ENCODE measurements around the gene CNOT10. TPM values are rescaled to one million over a fixed set of nuclear protein-coding genes. Genes with fewer than 3 reads are reported as not detected.

The CNOT10 gene
- total RNA-seq, 1 donor from 2014 or later = 52.4 TPM

DNA sequence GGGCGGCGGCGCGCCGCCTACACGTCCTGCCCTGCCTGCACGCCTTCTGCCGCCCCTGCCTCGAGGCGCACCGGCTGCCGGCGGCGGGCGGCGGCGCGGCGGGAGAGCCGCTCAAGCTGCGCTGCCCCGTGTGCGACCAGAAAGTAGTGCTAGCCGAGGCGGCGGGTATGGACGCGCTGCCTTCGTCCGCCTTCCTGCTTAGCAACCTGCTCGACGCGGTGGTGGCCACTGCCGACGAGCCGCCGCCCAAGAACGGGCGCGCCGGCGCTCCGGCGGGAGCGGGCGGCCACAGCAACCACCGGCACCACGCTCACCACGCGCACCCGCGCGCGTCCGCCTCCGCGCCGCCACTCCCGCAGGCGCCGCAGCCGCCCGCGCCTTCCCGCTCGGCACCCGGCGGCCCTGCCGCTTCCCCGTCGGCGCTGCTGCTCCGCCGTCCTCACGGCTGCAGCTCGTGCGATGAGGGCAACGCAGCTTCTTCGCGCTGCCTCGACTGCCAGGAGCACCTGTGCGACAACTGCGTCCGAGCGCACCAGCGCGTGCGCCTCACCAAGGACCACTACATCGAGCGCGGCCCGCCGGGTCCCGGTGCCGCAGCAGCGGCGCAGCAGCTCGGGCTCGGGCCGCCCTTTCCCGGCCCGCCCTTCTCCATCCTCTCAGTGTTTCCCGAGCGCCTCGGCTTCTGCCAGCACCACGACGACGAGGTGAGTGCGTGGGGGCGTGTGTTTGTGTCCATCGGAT, 133.4 kb downstream of the CNOT10 start:
- DNase-seq (ENCODE audit: low read depth) = no peak
- peak overlapping the region; percentile 72 for H3K4me3 ChIP-seq (ENCODE audit: low read depth, low read length)
- no peak for TF ChIP-seq CTCF (conservative IDR thresholded peaks at IDR 0.05; ENCODE audit: low read depth, low read length)

DNA sequence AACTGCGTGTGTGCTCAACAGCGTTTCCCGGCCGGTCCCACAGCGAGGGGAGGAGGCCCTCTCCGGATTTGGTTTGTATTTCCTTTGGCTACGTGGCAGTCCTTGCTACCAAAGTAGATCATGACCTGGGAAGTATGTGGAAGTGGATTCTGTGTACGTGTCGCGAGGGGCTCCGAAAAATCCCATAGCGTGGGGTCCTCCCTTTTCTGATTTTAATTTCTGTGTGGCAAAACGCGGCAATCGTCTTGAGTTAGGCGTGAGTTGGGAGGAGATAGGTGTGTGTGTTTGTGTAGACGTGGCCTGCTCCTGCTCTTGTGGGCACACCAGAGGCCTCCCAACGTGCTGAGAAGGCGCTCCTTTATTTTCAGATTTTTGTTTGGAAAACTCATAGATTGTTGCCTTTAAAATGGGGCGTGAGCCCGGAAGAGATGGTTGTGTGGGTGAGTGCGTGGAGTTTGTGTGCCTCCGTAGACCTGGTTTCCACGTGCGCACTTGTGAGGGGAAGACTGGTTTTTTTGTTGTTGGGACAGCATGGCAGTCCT, 134.1 kb downstream of the CNOT10 start:
- H3K4me3 ChIP-seq (ENCODE audit: low read depth, low read length) = peak overlapping the region; percentile 72
- TF ChIP-seq CTCF (conservative IDR thresholded peaks at IDR 0.05; ENCODE audit: low read depth, low read length) = no peak
- no peak for DNase-seq (ENCODE audit: low read depth)

DNA sequence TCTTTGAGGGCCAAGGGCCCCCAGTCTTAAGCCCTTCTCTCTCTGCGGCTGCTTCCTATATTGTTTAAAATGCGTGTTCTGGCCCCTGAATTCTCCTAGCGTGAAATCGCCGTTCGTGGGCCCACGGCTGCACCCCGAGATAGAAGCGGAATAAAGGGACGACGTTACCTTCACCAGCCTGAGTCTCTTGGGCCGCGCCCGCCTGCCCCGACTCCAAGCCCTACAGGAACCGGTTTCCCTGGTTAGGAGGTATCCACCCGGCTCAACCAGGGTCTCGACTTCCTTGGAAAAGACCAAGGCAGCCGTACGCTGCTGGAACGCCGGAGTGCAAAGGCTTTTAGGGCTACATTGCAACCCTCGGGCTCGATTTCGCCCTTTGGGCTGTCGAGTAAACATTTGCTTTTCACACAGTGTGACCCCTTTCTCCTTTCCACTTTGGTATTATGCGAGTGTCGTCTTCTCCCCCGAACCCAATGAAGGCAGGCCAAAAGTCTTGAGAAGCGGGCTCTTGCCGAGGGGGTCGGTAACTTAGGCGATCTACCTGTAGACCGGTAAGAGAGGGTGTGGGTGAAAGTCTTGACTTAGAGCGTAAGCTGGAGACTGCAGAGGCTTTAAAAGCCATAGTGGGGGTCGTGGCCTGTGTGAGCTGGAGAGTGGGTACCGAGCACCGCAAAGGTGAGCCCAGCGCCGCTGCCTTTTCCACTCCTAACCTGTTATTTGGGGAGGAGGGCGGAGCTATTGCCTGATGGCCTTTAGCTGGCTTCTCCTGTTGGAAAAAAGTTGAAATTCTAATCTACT, 134.8 kb downstream of the CNOT10 start:
- TF ChIP-seq CTCF (conservative IDR thresholded peaks at IDR 0.05; ENCODE audit: low read depth, low read length) = no peak
- H3K4me3 ChIP-seq (ENCODE audit: low read depth, low read length) = peak overlapping the region; percentile 72
- no peak for DNase-seq (ENCODE audit: low read depth)

- no peak for DNase-seq (ENCODE audit: low read depth)
- no peak for TF ChIP-seq CTCF (conservative IDR thresholded peaks at IDR 0.05; ENCODE audit: low read depth, low read length)
These were observed 135.4 kb downstream of the CNOT10 start for GRCh38 chr3:32820430-32820829.

DNA sequence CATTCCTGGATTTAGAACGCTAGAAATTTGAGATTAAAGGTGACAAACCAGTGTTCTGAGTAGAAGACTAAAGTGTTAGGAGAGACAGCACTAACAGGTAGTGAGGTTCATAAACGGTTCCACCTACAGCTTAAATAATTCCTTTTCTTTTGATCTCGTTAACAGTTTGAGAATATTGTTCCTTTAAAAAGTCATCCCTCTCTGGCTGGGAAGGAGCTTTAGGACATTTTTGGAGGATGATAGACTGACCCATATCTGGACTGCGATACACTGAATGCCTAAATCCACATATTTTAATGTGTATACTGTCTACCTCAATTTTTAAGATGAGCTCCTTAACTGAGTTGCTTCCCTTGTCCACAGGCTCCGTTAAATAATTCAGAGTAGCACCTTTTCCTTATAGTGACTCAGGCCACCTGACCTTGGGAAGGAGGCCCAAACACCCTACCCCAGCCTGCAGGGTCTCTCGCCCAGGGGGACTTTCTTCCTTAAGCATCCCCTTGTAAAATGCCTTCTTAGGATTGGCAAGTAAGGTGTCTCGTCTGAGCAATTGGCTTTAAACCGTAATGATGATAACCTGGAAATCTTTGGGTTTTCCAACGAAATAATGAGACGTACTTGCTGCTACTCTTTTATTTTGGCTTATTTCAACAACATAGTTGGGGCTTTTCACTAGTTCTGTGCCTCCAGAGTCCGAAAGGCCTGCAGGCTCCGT, 136.1 kb downstream of the CNOT10 start:
- TF ChIP-seq CTCF (conservative IDR thresholded peaks at IDR 0.05; ENCODE audit: low read depth, low read length) = no peak
- no peak for DNase-seq (ENCODE audit: low read depth)
- H3K4me3 ChIP-seq (ENCODE audit: low read depth, low read length) = peak overlapping the region; percentile 72

More at GRCh38 chr3:32820430-32820829, 135.4 kb downstream of the CNOT10 start:
- peak overlapping the region; percentile 72 for H3K4me3 ChIP-seq (ENCODE audit: low read depth, low read length)

DNA sequence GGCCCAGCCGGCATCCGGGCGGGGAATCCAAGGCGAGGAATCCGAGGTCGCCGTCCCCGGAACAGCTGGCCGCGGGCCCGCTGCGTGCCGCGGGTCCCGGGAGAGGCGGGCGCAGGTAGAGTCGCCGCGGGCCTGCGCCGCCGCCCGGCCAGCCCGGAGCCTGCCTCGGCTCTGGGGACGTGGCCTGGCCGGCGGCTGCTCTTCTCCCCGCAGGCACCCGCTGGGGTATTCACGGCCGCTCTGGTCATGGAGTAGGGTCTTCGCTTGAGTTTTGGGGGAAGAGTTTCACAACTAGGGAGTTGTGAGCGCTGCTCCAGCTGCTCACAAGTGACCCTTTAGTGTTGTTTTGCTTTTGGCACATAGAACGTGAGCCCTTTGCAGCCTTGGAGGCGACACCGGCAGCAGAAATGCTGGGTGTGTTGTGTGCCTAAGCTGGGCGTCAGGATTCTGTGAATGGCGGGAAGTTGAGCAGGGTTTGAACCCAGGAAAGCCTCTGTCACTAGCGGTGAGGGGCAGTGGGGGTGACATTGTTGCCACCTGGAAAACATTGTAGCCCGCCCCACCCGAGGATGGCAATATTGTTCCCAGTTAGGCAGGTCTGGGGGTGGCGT, 136.8 kb downstream of the CNOT10 start:
- DNase-seq (ENCODE audit: low read depth) = no peak
- TF ChIP-seq CTCF (conservative IDR thresholded peaks at IDR 0.05; ENCODE audit: low read depth, low read length) = no peak
- peak overlapping the region; percentile 72 for H3K4me3 ChIP-seq (ENCODE audit: low read depth, low read length)

Data from epithelial cell of proximal tubule (primary cell).